C1 segment of cervical spinal cord (tissue), 14 donors: ENCODE results near the gene CD52.
A peak's percentile ranks its signal among the peaks of the same experiment; 100 is the strongest.
"Not testable (repeated sequence)": the region's sequence is repeated elsewhere in the genome, so short reads cannot be mapped to it uniquely, and the experiment has no call there.

Source experiments
- DNase-seq, 14 donors: peaks; one replicate each; lab custom pipeline; 2025; lab: John Stamatoyannopoulos, UW

CD52 gene

DNA sequence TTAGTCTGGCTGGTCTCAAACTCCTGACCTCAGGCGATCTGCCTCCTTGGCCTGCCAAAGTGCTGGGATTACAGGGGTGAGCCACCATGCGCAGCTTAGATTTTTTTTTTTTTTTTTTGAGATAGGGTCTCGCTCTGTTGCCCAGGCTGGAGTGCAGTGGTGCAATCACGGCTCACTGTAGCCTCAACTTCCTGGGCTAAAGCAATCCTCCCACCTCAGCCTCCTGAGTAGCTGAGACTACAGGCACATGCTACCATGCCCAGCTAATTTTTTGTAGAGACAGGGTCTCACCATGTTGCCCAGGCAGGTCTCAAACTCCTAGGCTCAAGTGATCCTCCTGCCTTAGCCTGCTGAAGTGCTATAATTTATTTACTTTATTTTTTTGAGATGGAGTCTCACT is 11.6 kb downstream of the CD52 start:
- DNase-seq = not testable (repeated sequence)

DNA sequence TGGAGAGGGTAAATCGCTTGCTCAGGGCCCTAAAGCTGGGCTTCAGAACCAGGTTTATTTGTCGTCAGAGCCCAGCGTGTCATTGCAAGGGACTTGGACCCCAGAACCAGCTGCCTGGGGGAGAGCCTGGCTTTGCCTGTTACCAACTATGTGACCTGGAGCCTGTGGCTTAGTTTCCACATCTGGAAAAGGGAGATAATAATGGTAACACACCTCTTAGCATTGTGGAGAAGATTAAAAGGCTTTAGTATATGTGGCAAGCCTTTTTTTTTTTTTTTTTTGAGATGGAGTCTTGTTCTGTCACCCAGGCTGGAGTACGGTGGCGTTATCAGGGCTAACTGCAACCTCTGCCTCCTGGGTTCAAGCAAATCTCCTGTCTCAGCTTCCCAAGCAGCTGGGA is 12.5 kb downstream of the CD52 start:
- DNase-seq = no peak

DNA sequence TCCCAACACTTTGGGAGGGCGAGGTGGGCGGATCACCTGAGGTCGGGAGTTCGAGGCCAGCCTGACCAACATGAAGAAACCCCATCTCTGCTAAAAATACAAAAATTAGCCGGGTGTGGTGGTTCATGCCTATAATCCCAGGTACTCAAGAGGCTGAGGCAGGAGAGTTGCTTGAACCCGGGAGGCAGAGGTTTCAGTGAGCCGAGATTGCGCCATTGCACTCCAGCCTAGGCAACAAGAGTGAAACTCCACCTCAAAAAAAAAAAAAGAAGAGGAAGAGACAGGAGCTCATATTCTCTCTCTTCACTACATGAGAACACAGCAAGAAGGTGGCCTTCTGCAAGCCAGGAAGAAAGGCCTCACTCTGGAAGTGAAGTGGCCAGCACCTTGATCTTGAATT is 15.6 kb downstream of the CD52 start:
- not testable (repeated sequence) for DNase-seq

DNA sequence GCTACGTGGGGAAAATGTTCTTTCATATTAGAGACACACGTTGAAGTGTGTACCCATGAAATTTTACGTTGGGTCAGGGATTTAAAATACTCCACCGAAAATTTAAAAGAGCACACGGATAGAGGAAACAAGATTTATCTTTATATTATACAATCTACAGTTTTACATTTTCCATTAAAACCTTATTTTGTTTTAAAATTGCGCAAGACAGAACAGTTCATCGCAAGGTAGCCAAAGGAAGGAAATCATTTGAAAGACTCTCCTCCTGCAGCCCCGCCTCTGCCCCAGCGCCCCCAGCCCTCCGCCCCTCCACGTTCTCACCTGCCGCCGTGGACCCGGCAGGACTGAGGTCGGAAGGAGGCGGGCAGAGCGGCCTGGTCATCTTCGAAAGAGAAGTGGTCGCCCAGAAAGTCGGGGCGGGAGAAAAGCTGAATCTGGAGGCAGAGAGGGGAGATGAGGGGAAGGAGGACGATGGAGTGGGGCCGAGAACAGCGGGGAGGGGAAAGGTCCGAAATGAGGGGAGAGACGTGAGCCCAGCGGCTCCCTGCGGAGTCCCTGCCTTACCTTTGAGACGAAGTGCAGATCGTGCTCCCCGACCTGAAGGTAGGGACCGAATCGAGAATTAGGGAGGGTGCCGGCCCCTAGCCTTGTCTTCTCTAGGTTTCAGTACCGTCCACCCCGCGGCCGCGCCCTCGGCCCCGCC is 18.2 kb downstream of the CD52 start:
- peak in 1 of 14 donors; percentile 10 for DNase-seq

DNA sequence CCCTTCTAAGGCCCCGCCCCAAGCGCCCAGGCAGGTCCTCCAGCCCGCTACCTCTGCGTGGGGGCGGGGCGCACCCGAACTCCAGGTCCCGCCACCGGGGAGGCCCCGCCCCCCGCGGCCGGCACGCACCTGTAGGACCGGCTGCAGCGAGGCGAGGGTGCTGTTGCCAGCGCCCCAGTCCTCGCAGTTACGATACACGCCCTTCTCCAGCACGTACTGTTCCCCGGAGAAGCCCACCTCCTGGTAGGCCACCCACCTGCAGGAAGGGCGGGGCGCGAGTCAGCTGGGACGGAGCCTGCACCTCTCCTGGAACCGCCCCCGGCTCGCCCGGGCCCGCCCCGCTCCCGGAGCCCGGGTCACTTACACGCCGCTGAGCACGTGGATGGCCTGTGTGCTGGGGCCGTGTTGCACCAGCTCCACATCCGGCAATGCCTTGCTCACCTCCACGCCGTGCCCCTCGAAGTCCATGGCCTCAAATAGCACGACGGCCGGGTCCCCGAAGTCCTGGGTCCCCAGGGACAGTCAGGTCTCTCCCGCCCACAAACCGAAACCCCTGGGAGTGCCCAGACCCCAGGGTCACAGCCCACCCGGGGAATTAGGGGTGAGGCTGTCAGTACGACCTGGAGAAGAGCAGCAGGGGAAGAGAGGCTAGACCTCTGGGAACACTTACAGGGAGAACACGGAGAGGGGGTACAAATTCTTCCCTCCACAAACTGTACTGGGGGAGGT is 18.9 kb downstream of the CD52 start:
- peak in 2 of 14 donors; percentile 5 to 14 for DNase-seq

DNA sequence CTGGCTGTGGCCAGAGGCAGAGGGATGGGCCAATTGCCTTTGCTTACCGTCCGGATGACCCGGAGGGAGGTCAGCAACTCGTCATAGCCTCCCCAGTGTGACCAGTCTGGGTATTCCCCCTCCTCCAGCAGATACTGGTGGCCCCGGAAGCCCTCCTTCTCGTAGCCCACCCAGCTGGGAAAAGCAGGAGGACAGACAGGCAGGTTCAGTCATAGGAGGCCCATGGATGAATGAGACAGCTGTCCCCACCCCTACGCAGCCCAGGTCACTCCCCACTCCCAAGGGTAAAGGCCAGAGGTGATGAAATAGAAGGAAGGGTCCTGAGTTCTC is 19.4 kb downstream of the CD52 start:
- no peak for DNase-seq

DNA sequence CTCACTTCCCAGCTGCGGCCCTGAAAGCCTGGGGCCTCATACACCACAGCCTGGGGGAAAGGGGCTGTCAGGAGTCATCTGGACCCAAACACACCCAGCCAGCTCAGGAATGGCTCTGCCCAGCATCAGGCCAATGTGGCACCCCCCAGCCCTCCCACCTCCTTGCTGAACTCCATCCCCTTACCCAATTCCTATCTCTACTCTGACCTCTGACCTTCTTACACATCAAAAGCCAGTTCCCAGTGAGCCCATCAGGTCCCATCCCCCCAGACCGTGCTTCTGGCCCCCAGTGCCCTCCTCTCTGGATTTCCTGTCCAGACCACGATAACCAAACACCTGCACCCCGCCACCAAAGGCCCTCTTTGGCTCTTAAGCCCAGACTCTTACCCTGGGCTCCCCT is 19.9 kb downstream of the CD52 start:
- DNase-seq = no peak

DNA sequence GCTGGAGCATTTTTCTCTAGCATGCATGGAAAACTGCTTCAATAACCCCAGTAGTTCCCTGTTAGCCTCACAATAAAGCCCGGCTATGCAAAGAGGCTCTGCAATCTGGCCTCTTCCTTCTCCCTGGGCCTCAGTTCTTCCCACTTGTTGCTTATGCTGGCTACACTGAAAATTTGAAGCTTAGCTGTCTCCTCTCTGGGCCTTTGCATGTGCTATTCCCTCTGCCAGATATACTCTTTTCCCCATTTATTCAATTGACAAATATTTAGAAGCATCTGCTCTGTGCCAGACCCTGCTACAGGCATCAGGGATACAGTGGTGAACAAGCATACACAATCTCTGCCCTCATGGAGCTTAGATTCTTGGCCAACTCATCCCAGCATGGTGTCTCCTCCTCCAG is 20.9 kb downstream of the CD52 start:
- DNase-seq = no peak

DNA sequence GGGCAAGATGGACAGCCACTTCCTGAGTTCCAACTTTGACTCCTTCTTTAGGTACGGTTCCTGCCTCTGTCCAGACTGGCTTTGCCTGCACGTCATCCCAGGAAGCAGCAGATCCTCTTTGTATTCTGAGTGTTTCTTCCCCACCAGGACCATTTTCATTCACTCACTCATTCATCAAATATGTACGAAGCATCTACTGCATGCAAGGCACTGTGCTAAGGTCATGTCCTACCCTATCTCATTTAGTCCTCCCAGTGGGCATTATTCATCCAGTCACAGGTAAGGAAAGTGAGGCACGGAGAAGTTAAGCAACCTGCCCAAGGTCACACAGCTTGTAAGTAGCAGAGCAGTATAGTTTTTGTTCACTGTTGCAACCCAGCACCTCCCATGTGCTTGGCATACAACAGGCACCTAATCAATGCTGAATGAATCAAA is 22.3 kb downstream of the CD52 start:
- no peak for DNase-seq

DNA sequence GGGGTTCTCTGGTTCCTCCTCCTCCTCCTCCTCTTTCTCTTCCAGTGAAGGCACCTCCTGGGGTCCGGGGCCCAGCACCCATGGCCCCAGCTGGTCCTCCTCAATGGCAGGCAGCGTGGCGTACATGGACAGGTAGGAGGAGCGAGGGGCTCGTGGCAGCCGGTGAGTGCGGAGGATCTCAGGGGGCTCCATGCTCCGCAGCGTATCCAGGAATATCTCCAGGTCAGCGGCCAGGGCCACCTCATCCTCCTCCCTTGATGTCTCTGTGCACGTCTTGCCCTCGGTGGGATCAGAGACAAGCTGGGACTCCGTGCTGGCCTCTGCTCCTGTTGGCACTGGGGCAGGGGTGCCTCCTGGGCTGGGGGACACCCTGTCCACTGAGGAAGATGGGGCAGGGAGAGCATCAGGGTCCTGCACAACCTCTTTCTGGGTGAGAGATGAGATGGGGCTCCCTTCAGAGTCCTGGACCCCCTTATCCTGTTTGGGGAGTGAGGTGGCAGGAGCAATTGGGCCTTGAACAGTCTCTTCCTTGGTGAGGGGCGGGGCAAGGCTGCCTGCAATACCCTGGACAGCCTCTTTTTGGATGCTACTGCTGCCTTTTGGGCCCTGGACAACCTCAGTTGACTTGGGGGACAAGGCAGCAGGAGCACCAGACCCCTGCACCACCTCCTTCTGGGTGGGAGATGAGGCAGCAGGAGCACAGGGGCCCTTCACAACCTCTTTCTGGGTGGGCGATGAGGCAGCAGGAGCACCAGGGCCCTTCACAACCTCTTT is 26.6 kb downstream of the CD52 start:
- no peak for DNase-seq

DNA sequence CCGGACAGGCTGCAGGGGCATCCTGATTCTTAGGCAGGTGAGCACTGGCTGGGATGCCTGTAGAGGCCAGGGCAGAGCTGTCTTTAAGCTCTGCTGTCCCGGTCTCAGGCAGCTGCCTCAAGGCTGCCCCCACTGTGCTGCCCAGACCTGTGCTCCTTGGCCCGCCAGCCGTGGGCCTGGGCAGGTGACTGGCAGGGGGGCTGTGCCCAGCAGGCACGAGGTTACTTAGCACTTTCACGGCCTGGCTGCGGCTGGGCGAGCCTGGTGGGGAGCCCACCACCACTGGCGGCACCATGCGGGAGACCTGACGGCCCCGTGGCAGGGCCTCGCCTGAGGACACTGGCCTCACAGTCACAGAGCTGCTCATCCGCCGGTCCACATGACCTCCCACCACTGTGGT is 28.0 kb downstream of the CD52 start:
- no peak for DNase-seq

DNA sequence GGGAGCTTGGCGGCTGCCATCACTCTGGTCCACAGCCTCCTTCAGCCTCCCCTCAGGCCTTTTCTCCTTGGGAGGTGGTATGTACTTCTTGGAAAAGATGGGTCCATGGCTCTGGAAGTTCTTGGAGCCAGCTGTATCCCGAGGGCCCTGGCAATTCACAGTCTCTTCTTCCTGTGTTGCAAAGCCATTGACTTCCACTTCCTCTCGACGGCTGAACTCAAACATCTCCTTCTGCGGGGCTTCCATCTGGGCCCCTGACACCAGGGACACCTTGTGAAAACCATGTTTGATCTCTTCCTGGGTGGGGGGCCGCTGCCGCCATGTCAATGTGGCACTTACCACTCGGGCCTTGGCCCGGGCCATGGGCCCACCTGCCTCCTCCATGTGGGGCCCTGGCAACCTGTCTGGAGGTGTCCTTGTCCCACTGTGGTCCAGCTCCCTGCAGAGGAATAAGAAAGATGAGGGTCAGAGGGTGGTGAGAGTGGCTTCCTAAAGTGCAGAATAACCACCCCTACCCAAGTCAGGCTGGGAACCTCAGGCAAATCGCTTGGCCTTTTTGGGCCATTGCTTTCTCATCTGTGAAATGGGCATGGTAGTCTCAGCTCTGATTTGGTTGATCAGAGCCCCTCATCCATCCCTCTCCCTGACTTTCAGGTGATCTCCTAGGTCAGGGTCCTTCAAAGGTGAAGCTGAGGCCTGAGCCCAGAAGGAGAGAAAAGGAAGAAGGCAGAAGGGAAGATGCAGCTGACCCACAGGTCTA is 28.7 kb downstream of the CD52 start:
- no peak for DNase-seq

DNA sequence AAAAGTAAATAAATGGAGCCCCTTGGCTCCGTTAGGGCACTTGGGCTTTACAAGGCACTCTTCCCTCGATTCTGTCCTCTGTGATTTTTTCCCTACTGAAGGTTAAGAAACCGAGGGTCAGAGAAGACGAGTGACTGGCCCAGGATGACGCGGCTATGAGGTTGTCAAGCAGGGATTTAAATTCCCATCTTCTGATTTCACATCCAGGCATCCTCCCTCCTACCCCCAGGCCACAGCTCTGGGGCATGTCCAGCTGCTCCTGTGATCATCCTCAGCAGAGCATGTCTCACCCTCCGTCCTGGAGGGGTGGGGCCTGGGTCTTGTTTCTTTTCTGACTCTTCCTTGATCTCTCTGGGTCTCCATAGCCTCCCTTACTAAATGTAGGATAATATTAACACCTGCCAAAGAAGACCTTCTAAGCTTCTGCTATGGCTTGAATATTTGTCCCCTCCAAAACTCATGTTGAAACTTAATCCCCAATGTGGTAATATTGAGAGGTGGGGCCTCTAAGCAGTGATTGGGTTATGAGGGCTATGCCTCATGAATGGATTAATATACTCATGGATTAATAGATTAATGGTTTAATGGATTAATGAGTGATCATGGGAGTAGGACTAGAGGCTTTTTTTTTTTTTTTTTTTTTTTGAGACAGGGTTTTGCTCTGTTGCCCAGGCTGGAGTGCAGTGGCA is 31.6 kb downstream of the CD52 start:
- DNase-seq = no peak

DNA sequence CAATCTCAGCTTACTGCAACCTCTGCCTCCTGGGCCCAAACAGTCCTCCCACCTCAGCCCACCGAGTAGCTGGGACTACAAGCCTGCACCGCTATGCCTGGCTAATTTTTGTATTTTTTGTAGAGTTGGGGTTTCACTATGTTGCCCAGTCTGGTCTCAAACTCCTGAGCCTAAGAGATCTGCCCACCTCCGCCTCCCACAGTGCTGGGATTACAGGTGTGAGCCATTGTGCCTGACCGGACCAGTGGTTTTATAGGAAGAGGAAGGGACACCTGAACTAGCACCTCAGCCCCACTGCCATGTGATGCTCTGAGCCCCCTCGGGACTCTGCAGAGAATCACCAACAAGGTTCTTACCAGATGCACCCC is 32.1 kb downstream of the CD52 start:
- DNase-seq = no peak

DNA sequence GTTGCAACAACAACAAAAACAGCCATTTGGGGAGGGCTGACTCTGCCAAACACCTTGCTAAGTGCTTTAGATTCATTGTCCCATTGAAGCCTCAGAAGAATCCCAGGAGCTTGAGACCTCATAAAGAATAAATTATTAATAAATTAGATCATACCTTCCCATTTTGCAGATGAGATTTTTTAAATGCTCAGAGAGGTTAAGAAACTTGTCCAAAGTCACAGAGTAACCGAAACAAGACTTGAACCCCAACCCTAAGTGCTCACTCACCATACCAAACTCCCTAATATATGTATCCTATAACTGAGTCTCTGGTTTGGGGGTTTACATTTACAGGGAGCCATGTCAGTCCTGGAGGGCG is 32.6 kb downstream of the CD52 start:
- DNase-seq = no peak

DNA sequence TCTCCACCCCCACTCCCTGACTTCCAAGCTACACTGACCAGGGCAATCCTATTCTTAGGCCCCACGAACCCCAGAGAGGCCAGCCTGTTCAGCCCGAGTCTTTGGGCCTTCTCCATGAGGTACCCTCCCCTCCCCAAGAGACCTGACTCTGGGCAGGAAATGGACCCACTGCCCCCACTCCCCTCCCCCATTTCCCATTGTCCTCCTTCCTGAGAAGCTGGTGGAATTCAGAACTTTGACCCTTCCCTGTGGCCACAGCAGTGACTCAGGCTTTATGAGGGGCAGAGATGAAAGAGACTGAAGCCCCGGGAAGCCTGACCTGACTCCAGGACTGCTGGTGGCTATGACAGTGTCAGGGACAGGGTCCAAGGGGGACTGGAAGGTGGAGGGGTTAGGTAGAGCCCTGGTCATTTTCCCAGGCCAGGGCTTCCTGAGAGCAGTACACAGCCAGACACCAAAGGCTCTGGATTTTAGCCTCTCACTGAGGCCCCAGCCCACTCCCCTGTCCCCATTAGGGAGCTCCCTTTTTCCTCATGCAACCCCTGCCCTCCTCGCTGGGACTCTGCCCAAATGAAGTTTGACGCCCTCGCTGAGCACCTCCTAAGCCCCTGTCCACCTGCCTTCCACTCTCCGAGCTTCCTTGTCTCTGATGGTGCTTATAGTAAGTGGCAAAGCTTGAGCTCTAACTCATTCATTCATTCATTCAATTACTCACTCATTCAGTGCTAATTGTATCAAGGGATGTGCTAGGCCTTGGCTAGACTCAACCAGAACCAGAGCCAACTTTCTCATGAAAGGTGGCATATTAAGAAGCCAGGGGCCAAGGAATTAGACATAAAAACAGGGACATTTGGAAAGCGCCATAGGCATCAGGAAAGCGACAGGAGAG is 33.2 kb downstream of the CD52 start:
- DNase-seq = no peak

DNA sequence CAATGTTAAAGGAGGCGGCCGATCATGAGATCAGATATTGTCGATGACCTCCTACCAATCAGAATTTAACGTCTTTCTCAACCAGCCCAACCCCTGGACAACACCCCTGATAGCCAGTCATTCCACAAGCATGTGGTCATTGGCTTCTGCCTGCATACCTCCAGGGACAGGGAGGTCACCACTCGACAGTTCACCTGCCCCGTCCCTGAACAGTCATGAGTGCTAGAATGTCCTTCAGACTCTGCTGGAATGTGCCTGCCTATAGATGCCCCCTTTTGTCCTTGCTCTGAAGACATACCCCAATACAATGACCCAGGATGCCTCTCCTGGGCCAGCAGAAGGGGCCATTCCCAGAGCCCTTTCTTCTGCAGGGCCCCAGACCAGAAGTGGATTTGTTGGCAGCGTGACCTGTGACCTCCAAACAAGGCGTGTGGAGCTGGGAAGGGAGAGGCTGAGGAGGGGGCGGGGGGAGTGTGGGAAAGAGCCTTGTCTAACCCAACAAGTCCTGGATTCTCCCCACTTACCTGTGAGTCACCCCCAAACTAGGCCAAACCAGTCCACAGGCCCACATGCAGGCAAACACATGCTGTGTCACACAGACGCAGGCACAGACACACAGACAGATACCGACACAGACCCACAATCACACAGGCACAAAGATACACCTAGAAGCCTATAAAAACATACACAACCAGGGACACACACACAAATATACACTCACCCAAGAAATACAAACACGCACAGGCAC is 34.0 kb downstream of the CD52 start:
- no peak for DNase-seq

DNA sequence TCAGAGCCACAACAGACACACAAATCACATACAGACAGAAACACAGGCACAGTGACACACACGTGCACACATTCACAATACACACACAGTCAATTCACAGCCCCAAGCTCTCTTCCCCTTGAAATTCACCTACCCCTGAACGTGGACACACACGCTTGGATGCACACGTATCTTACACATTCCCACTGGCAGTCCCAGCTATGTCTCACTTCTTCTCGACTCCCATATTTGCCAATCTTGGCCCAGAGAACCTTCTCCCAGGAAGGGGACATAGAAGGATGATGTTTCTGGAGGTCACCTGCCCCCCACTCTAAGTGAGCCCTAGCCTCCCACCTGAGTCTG is 34.6 kb downstream of the CD52 start:
- DNase-seq = no peak

DNA sequence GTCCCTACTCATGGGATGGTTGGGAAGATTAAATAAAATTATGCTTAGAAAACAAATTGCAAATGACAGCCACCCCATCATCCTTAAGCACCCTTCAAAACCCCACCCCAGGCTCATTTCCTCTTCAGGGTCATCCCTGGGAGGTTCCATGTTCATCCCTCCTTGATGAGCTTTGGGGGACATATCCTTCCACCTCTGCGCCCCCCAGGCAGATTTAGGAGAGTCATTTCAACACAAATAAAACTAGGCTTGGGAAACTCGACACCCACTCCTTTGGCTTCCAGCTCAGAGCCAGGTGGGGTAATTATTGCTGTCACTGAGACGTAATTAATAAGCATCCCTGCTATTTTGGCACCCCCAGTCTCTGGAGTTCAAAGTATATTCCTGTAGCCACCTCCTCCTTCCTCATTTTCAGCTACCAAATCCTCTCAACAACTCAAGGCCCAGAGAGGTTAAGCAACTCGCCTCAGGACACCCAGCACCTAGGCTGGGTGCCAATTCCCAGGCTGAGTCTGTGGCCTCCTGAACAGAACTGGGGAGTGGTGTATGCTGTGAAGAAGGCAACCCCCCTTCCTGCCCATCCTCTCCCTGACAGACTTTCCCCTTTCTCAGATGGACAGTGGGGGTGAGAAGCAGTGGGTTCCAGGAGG is 35.6 kb downstream of the CD52 start:
- no peak for DNase-seq
